ENCODE data around the gene PLK3. TPM values are rescaled to one million over a fixed set of nuclear protein-coding genes. Genes with fewer than 3 reads are reported as not detected.
A peak's percentile ranks its signal among the peaks of the same experiment; 100 is the strongest.

Gene PLK3
- total RNA-seq, 2 donors from 2014 or later = 5.2 to 15.5 TPM

DNA sequence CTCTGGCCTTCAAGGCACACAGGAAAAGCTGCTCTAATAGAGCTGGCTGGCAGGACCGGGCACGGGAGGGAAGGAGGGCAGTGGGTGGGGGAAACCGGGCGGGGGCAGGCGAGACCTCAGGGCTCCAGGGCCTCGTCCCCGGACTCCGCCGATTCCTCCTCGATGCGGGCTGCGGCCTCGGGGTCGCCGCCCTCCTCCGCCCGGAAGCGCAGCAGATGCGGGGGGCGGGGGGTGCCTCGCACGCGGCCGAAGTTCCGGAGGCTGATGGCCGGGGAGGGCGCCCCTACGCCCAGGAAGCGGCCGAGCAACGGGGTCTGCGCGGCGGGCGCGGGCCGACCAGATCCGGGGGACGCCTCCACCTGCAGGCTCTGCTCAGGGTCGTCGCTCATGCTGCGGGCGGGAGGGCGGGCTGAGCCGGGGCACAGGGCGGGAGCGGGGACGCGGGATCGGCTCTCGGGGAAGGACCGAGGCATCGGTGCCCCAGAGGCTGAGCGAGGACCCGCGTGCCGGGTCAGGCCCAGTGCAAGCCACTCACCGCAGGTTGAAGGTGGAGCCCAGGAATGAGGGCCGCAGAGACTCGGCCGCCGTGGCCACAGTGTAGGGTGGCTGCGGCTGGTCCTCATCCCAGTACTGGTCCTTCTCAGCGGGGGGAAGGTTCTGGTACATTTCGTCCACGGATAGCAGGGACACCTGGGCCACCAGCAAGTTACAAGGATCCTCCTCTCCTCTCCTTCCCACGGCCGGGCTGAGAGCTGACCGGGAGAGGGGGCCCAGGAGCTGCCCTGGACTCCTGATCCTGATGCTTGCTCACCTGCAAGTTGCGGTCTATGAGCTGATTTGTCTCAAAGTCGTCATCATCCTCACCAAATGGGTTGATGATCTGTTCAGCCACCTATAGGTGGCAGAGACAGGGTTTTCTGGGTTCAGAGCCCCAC is 15.8 kb upstream of the PLK3 start:
- TF ChIP-seq POLR2A (IDR thresholded peaks at IDR 0.05) = no peak
- TF ChIP-seq POLR2AphosphoS5 (IDR thresholded peaks at IDR 0.05) = no peak
- TF ChIP-seq, protein P1, sequence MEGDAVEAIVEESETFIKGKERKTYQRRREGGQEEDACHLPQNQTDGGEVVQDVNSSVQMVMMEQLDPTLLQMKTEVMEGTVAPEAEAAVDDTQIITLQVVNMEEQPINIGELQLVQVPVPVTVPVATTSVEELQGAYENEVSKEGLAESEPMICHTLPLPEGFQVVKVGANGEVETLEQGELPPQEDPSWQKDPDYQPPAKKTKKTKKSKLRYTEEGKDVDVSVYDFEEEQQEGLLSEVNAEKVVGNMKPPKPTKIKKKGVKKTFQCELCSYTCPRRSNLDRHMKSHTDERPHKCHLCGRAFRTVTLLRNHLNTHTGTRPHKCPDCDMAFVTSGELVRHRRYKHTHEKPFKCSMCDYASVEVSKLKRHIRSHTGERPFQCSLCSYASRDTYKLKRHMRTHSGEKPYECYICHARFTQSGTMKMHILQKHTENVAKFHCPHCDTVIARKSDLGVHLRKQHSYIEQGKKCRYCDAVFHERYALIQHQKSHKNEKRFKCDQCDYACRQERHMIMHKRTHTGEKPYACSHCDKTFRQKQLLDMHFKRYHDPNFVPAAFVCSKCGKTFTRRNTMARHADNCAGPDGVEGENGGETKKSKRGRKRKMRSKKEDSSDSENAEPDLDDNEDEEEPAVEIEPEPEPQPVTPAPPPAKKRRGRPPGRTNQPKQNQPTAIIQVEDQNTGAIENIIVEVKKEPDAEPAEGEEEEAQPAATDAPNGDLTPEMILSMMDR (IDR thresholded peaks at IDR 0.05) = no peak
- H3K9me3 ChIP-seq = no peaks in the 10 kb centered on the region
- no peaks in the 10 kb centered on the region for H3K4me1 ChIP-seq (replicated peaks)
- intact Hi-C loops (cut with DNase I) = loop anchor here (5.0 kb wide), 1 partner anchor 52 kb away; the partner anchor contains the start of gene RNU5D-1
- DNase-seq (ENCODE audit: low spot score) = no peak
- no peaks in the 10 kb centered on the region for H3K27me3 ChIP-seq (replicated peaks; ENCODE audit: insufficient read depth)
- peak overlapping the region; percentile 20 to 31 for H3K4me3 ChIP-seq
- H3K27ac ChIP-seq = peak overlapping the region in 1 of 2 donors; percentile 21
- WGBS = 10% methylated on average over 60 of the region's 71 CpGs
- H3K36me3 ChIP-seq = no peaks in the 10 kb centered on the region

DNA sequence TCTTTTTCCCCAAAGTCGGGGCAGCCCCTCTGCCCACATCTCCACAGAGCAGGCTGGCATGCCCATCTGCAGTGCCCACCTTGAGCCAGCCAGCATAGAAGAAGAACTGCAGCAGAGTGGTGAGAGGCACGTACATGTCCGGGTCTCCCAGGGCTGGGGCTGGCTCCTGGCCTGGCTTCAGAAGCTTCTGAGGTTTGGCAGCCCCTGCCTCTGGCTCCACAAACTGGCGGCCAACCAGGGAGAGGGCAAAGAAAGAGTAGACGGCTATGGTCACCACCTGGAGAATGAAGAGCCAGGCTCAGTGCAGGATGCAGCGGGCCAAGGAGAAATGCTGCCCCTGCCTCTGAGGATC is 15.2 kb upstream of the PLK3 start:
- no peaks in the 10 kb centered on the region for H3K9me3 ChIP-seq
- H3K4me1 ChIP-seq (replicated peaks) = no peaks in the 10 kb centered on the region
- no peak overlapping the region for H3K27ac ChIP-seq
- H3K27me3 ChIP-seq (replicated peaks; ENCODE audit: insufficient read depth) = no peaks in the 10 kb centered on the region
- DNase-seq (ENCODE audit: low spot score) = no peak
- 64% methylated on average over 6 of the region's 6 CpGs for WGBS
- TF ChIP-seq POLR2A (IDR thresholded peaks at IDR 0.05) (no peak), POLR2AphosphoS5 (IDR thresholded peaks at IDR 0.05) (no peak)
- TF ChIP-seq, protein P1 (IDR thresholded peaks at IDR 0.05) = no peak
- intact Hi-C loops (cut with DNase I) = loop anchor here (5.0 kb wide), 1 partner anchor 53 kb away; the partner anchor contains the start of gene RNU5D-1
- H3K36me3 ChIP-seq = no peaks in the 10 kb centered on the region
- no peak overlapping the region for H3K4me3 ChIP-seq

DNA sequence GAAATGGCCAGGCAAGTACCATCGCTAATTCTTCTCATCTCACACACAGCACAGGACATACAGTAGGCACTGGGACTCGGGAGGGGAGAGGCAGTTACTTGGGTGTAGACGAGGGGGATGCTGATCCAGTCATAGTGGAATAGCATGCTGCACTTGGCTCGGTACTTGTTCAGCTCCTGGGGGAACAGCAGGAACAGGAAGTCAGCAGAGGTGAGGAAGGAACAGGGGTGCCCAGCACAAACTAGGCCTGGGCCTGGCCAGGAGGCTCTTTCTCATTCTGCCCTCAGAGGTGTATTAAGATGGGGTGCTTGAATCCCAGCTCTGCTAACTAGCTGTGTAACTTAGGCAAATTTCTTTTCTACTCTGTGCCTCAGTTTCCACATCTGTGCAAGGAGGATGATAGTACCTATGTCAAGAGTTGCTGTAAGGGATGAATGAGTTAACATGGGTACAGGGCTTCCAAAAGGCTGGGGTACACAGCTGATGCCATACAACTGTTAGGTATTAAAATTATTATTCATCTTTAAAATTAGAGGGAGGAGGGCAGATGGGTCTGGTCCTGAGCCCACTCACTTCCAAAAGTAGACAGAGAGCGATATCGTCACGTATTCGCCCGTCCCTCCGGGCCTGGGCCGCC is 14.6 kb upstream of the PLK3 start:
- Histone ChIP-seq H3K27ac (peak overlapping the region in 1 of 2 donors; percentile 24), H3K9me3 (no peaks in the 10 kb centered on the region), H3K36me3 (no peaks in the 10 kb centered on the region), H3K4me1 (replicated peaks) (no peaks in the 10 kb centered on the region), H3K27me3 (replicated peaks; ENCODE audit: insufficient read depth) (no peaks in the 10 kb centered on the region), H3K4me3 (peak overlapping the region in 1 of 2 donors; percentile 31)
- 35% methylated on average over 11 of the region's 11 CpGs for WGBS
- intact Hi-C loops (cut with DNase I) = loop anchor here (5.0 kb wide), 1 partner anchor 53 kb away; the partner anchor contains the start of gene RNU5D-1
- no peak for DNase-seq (ENCODE audit: low spot score)
- TF ChIP-seq POLR2A (IDR thresholded peaks at IDR 0.05) = no peak
- TF ChIP-seq, protein P1 (IDR thresholded peaks at IDR 0.05) = no peak
- TF ChIP-seq POLR2AphosphoS5 (IDR thresholded peaks at IDR 0.05) = no peak

DNA sequence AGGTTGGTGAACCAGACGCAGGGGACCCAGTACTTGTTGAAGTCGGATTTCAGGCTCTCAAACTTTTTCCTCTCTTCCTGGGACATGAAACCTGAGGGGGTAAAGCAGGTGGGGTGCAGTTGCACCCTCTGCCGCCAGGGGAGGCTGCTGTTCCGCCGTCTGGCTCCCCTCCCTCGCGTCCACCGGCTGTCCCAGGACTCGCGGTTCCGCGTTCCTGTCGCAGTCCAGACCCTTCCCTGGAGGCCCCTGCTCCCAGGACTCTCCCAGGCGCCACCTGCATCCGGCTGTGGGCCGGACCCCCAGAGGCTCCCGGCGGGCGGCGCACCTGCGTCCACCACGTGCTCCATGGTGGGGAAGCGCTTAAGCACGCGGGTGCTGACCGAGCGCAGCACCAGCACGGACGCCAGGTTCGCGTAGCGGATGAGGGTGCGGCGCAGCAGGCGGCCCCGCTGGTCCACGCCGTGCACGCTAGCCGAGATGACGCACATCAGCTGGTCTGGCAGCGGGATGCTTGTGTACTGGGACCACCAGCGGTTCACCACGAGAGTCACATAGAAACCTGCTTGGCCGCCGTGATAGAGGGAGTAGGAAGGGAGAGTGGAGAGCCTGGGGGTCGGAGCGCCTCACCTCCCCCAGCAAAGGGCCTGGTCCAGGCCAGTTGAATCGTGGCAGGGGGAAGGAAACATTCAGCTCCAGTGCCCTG is 13.9 kb upstream of the PLK3 start:
- Histone ChIP-seq H3K27ac (peak overlapping the region in 1 of 2 donors; percentile 24), H3K9me3 (no peaks in the 10 kb centered on the region), H3K27me3 (replicated peaks; ENCODE audit: insufficient read depth) (no peaks in the 10 kb centered on the region), H3K4me1 (replicated peaks) (no peaks in the 10 kb centered on the region), H3K36me3 (no peaks in the 10 kb centered on the region), H3K4me3 (peak overlapping the region; percentile 21 to 31)
- TF ChIP-seq POLR2A (IDR thresholded peaks at IDR 0.05) = no peak
- TF ChIP-seq POLR2AphosphoS5 (IDR thresholded peaks at IDR 0.05) = peak; percentile 47
- TF ChIP-seq, protein P1 (IDR thresholded peaks at IDR 0.05) = peak; percentile 91 to 99 (median 96)
- 9% methylated on average over 22 of the region's 49 CpGs for WGBS
- intact Hi-C loops (cut with DNase I) = loop anchor here (5.0 kb wide), 1 partner anchor 54 kb away; the partner anchor contains the start of gene RNU5D-1
- peak; percentile 54 for DNase-seq (ENCODE audit: low spot score)
